A549 (cell line): ENCODE data around the gene ERBB3. TPM values are rescaled to one million over a fixed set of nuclear protein-coding genes. Genes with fewer than 3 reads are reported as not detected.

ENCODE experiments used
- ATAC-seq, 2 experiments: fragments of 200-7000 bp in 1 of 2; fragments of >200 bp in 1 of 2; cut with Nextera tagmentation in 1 of 2; cut with Tn5 transposase in 1 of 2; 3 replicates each; pipeline versions ENCODE4 v1.8.0 to v1.9.1; 2018 to 2020; ENCODE audit warnings: mild to moderate bottlenecking in 1 of 2, moderate library complexity in 1 of 2
- CTCF ChIA-PET: fragments of 300-600 bp; sonication (Branson Sonifier 250); formaldehyde crosslinking; extraction: SDS; loops from one replicate; lab custom pipeline; 2021; ENCODE audit warnings: antibody characterized with exemption, inconsistent platforms; lab: Yijun Ruan, JAX
- POLR2A ChIA-PET: fragments of 350-600 bp; formaldehyde crosslinking; extraction: SDS; loops from one replicate; lab custom pipeline; 2021; ENCODE audit warnings: antibody characterized with exemption, inconsistent platforms; lab: Yijun Ruan, JAX
- DNase-seq, 2 experiments: peaks; one replicate each; pipeline versions ENCODE4 v3.0.0 to v3.0.0-alpha.2; 2011 to 2016; ENCODE audit warnings: low read depth in 1 of 2, low spot score in 1 of 2
- FAIRE-seq: peaks from 2 replicates; lab custom pipeline; 2011; peaks lifted over from hg19 to GRCh38; lab: Jason Lieb, UNC
- H3K27ac ChIP-seq, 2 experiments: fragments of >200 bp; sonication (Bioruptor Twin); formaldehyde crosslinking; 3 replicates each; pipeline ENCODE4 v1.5.1; 2016 to 2017
- H3K4me1 ChIP-seq: fragments of >200 bp; sonication (Bioruptor Twin); formaldehyde crosslinking; 3 replicates; pipeline ENCODE4 v1.6.1; 2016
- H3K4me2 ChIP-seq: fragments of >200 bp; sonication (Bioruptor Twin); formaldehyde crosslinking; 3 replicates; pipeline ENCODE4 v1.6.1; 2016
- H3K4me3 ChIP-seq: fragments of >200 bp; sonication (Bioruptor Twin); formaldehyde crosslinking; 3 replicates; pipeline ENCODE4 v1.5.1; 2016
- H3K9me3 ChIP-seq: fragments of >200 bp; sonication (Bioruptor Twin); formaldehyde crosslinking; 3 replicates; pipeline ENCODE4 v1.6.1; 2016
- ATOH8 ChIP-seq: fragments of 250-450 bp; sonication (Bioruptor Pico); IDR thresholded peaks from 2 replicates; pipeline ENCODE4 v1.5.0; 2020; ENCODE audit warnings: low read depth, mild to moderate bottlenecking, moderate library complexity
- CBX2 ChIP-seq: fragments of 200-600 bp; sonication (generic); IDR thresholded peaks from 2 replicates; pipeline ENCODE4 v1.6.1; 2016; ENCODE audit warnings: low read depth, mild to moderate bottlenecking, borderline replicate concordance
- CHD2 ChIP-seq: fragments of 150-350 bp; IDR thresholded peaks from 2 replicates; pipeline ENCODE4 v1.6.1; 2014; ENCODE audit warnings: low read length; ENCODE audit not compliant: partially characterized antibody
- CTCF ChIP-seq: fragments of >200 bp; sonication (Bioruptor Twin); formaldehyde crosslinking; IDR thresholded peaks from 3 replicates; pipeline ENCODE4 v1.5.1; 2016
- EHF ChIP-seq: fragments of 250-450 bp; sonication (Bioruptor Pico); IDR thresholded peaks from 2 replicates; pipeline ENCODE4 v1.5.0; 2020; ENCODE audit warnings: mild to moderate bottlenecking
- ELK1 ChIP-seq: fragments of 150-350 bp; IDR thresholded peaks from 2 replicates; pipeline ENCODE4 v1.6.1; 2014; ENCODE audit warnings: low read depth, mild to moderate bottlenecking, low read length
- FOSB ChIP-seq: fragments of 250-450 bp; sonication (Bioruptor Pico); IDR thresholded peaks from 2 replicates; pipeline ENCODE4 v1.5.0; 2020; ENCODE audit warnings: mild to moderate bottlenecking, moderate library complexity
- FOSL2 ChIP-seq, 2 experiments: fragments of 450-650 bp in 1 of 2; fragments of >200 bp in 1 of 2; sonication (Bioruptor Twin) in 1 of 2; formaldehyde crosslinking; IDR thresholded peaks; 2 replicates each; pipeline versions ENCODE4 v1.5.0 to v1.6.1; 2016 to 2020; ENCODE audit warnings: mild to moderate bottlenecking in 1 of 2, moderate library complexity in 1 of 2
- FOXS1 ChIP-seq: fragments of 250-450 bp; sonication (Bioruptor Pico); IDR thresholded peaks from 2 replicates; pipeline ENCODE4 v1.5.0; 2020; ENCODE audit warnings: mild to moderate bottlenecking, moderate library complexity
- HDAC2 ChIP-seq: fragments of 200-600 bp; sonication (generic); IDR thresholded peaks from 2 replicates; pipeline ENCODE4 v1.6.1; 2016
- KDM5A ChIP-seq: fragments of 200-600 bp; sonication (generic); IDR thresholded peaks from 2 replicates; pipeline ENCODE4 v1.6.1; 2016; ENCODE audit warnings: antibody characterized with exemption, mild to moderate bottlenecking
- MAX ChIP-seq: IDR thresholded peaks from 2 replicates; pipeline ENCODE4 v1.6.1; 2012
- MAZ ChIP-seq: fragments of 150-350 bp; IDR thresholded peaks from 2 replicates; pipeline ENCODE4 v1.6.1; 2014; ENCODE audit warnings: antibody characterized with exemption, low read depth, low read length, borderline replicate concordance
- NPAS2 ChIP-seq: fragments of 250-450 bp; sonication (Bioruptor Pico); IDR thresholded peaks from 2 replicates; pipeline ENCODE4 v1.8.0; 2022; ENCODE audit warnings: mild to moderate bottlenecking, moderate library complexity, borderline replicate concordance
- NR3C1 ChIP-seq: fragments of >200 bp; sonication (Bioruptor Twin); formaldehyde crosslinking; IDR thresholded peaks from 3 replicates; pipeline ENCODE4 v1.6.1; 2017
- PHF8 ChIP-seq: fragments of 200-600 bp; sonication (generic); IDR thresholded peaks from 2 replicates; pipeline ENCODE4 v1.6.1; 2016; ENCODE audit warnings: low read depth, mild to moderate bottlenecking, antibody characterized with exemption, moderate library complexity, borderline replicate concordance
- POLR2AphosphoS2 ChIP-seq: conservative IDR thresholded peaks from 2 replicates; pipeline ENCODE4 v1.6.1; 2012; ENCODE audit warnings: low read length, improper control_type of control experiment, inconsistent platforms
- RAD21 ChIP-seq, 2 experiments: fragments of >200 bp in 1 of 2; sonication (Bioruptor Twin) in 1 of 2; formaldehyde crosslinking in 1 of 2; IDR thresholded peaks in 1 of 2; conservative IDR thresholded peaks in 1 of 2; 2 replicates in 1 of 2; 3 replicates in 1 of 2; pipeline ENCODE4 v1.6.1; 2012 to 2018; ENCODE audit warnings: inconsistent platforms in 1 of 2
- RCOR1 ChIP-seq: fragments of 150-350 bp; IDR thresholded peaks from 2 replicates; pipeline ENCODE4 v1.6.1; 2014; ENCODE audit warnings: antibody characterized with exemption, low read length, low read depth
- RNF2 ChIP-seq: fragments of 200-600 bp; sonication (generic); IDR thresholded peaks from 2 replicates; pipeline ENCODE4 v1.6.1; 2016; ENCODE audit warnings: low read depth, mild to moderate bottlenecking, antibody characterized with exemption, moderate library complexity, borderline replicate concordance
- TFCP2L1 ChIP-seq: fragments of 250-450 bp; sonication (Bioruptor Pico); IDR thresholded peaks from 2 replicates; pipeline ENCODE4 v1.5.0; 2021; ENCODE audit warnings: mild to moderate bottlenecking
- TP53 ChIP-seq: fragments of 250-450 bp; sonication (Bioruptor Pico); IDR thresholded peaks from 2 replicates; pipeline ENCODE4 v1.5.0; 2021; ENCODE audit warnings: mild to moderate bottlenecking, moderate library complexity
- ZNF302 ChIP-seq: fragments of 250-450 bp; sonication (Bioruptor Pico); IDR thresholded peaks from 2 replicates; pipeline ENCODE4 v1.9.0; 2021; ENCODE audit warnings: inconsistent platforms, mild to moderate bottlenecking, moderate library complexity
- ZSCAN20 ChIP-seq: fragments of 250-450 bp; sonication (Bioruptor Pico); IDR thresholded peaks from 2 replicates; pipeline ENCODE4 v1.8.0; 2022; ENCODE audit warnings: mild to moderate bottlenecking, moderate library complexity
- WGBS: methylation state at CpG from one replicate; pipeline ENCODE4 v1.1.6; 2017; ENCODE audit errors: missing lambda C conversion rate; 5-methylcytosine and 5-hydroxymethylcytosine counted together
- polyA plus RNA-seq, 4 experiments: library from polyadenylated mRNA; depleted of rRNA in 3 of 4; stranded (reverse); fragments of >200 nt; fragmentation: RNase III in 1 of 4; extraction: RNeasy Plus Mini Kit Qiagen cat#74134 plus additional on column Dnase treatment in 1 of 4; gene quantifications; 2 replicates in 3 of 4; 3 replicates in 1 of 4; pipeline ENCODE4 v1.2.3, GENCODE V29; 2011 to 2017

The ERBB3 gene
- polyA plus RNA-seq, 2 of the 4 experiments (the other 2 are of a cell fraction) = 2.2 to 17.0 TPM

- TF ChIP-seq ELK1 (no peak), MAZ (no peak)
Observed at GRCh38 chr12:56130876-56131275, 50.9 kb downstream of the ERBB3 start (continued).

- no peak for ATAC-seq
- FAIRE-seq = no peak
- Histone ChIP-seq H3K4me1 (peaks cover under 1% of the 10 kb centered on the region; the same call in 1 of the 3 replicates), H3K4me2 (no peak overlapping the region), H3K4me3 (no peak overlapping the region), H3K9me3 (no peaks in the 10 kb centered on the region), H3K27ac (no peak overlapping the region)
- ChIA-PET CTCF (interaction anchor here (0.7 to 1.6 kb wide), 2 partner anchors 54 to 113 kb away, joined by 3 to 7 read pairs; partner anchors contain the start of gene SMARCC2), POLR2A (no interaction called here)
- TF ChIP-seq EHF (CRISPR knock-in tag) (no peak), ATOH8 (CRISPR knock-in tag) (no peak), RAD21 (conservative IDR thresholded peaks at IDR 0.05 in 1 of 2, IDR thresholded peaks at IDR 0.05 in 1 of 2) (no peak), CHD2 (no peak), ZNF302 (CRISPR knock-in tag) (no peak)
- WGBS = 94% methylated on average over 6 of the region's 6 CpGs
- no peak for DNase-seq
Observed at GRCh38 chr12:56134897-56135296, 54.9 kb downstream of the ERBB3 start.

- FAIRE-seq = no peak
- ChIA-PET CTCF (interaction anchor here (0.6 to 3.8 kb wide), 10 partner anchors 9 to 91 kb away, joined by 4 to 17 read pairs (median 6); partner anchors contain the start of genes ESYT1, MYL6, MYL6B and SMARCC2), POLR2A (no interaction called here)
- Histone ChIP-seq H3K4me2 (no peak overlapping the region), H3K4me1 (no peaks in the 10 kb centered on the region), H3K4me3 (no peak overlapping the region), H3K9me3 (no peaks in the 10 kb centered on the region), H3K27ac (no peak overlapping the region)
- TF ChIP-seq CTCF (no peak), ELK1 (no peak), KDM5A (no peak), TFCP2L1 (CRISPR knock-in tag) (no peak), TP53 (CRISPR knock-in tag) (no peak), RCOR1 (no peak), MAX (no peak), PHF8 (no peak), POLR2AphosphoS2 (no peak), ZSCAN20 (CRISPR knock-in tag) (no peak), RNF2 (no peak), CBX2 (no peak), NR3C1 (no peak), FOSL2 (IDR thresholded peaks at IDR 0.05) (no peak), FOSL2 (CRISPR knock-in tag; IDR thresholded peaks at IDR 0.05) (no peak), NPAS2 (CRISPR knock-in tag) (no peak), CHD2 (no peak), HDAC2 (no peak), FOXS1 (no peak), FOSB (CRISPR knock-in tag) (no peak)
- no peak for ATAC-seq
- DNase-seq = no peak
- WGBS = 96% methylated on average over 14 of the region's 14 CpGs
Observed at GRCh38 chr12:56137853-56138571, 58.0 kb downstream of the ERBB3 start.
